NOMO-1 treated with dmso at 0.1 percent for 144 hours (cell line): ENCODE measurements around the gene NR6A1.

Experiments used
- DNase-seq: peaks from one replicate; lab custom pipeline; 2025; ENCODE audit not compliant: unreplicated experiment; lab: John Stamatoyannopoulos, UW

NR6A1 gene

DNA sequence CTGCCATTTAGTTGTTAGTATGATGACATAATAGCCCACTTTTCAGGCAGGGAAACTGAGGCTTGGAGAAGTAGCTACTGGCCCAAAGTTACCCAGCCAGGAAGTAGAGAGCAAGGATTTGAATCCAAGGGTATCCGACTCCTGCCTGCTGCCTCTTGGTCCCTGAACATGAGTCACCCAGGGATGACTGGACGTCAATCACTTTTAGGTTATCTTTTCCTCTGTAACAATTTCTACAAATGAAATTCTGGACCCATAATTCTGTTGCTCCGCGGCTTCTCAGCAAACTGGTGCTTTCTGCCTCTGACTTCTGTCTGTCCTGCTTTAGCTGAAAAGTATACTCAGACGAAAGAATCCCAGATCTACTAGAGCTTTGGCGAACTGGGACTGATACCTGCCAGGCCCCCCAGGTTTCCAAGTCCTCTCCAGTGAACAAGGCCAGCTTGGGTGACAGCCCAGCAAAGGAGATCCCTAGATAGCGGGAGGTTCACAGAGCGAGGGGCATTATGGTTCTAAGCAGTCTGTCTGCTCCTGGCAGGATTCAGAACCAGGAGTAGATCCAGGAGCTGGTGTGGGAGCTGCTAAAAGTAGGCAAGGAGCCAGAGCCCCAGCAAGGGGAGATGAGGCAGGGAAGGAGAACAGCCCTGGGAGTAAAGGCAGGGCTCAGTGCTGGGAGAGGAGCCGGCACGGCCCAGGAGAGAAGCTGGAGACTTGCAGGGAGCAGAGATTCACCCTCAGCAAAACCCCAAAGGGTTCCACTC, 26.4 kb upstream of the NR6A1 start:
- no peak for DNase-seq

DNA sequence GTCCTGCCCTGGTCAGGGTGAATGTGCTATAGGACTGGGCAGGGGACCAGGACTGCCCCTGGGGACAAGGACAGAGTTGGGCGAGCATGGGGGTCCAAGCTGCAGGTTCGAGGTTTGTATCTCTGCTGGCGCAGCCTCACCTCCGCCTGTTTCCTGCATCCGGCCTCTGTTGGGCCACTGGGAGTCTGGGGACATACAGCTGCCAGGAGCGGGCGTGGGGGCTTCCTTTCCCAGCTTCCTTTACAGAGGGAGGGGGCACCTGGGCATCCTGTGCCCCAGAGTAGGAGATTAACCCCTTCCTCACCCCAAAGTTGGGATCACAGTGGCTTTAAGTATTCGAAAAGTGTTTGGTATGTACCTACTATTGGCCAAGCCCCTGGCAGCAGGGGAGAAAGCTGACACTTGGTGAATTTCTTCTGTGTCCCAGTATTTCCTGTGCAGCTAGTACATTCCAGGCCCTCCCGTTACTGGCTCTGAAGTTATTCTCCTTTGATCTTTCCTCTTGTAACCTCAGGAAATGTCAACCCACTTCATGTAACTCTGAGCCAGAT, 24.8 kb upstream of the NR6A1 start:
- DNase-seq = no peak

DNA sequence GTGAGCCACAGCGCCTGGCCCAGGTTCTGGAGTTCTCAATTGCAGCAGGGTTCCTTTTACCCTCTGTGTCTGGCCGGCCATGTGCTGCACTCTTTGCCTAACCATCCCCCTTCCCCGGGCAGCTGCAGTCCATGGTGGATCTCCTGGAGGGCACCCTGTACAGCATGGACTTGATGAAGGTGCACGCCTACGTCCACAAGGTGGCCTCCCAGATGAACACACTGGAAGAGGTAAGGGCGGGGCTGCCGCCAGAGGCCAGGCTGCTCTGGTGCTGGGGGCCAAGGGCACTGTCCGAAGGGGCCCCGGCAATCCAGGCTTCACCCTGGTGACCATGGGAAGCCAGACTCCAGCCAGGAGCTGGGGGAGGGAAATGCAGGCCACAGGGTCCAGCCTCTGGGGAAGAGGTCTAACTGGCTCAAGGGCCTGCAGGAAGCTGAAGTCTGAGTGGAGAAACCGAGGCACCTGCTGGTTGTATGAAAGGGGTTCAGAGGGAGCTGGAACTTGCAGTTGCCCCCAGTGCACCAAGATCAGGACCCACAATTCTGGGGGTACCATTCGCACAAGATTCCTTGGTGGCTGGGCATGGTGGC, 23.9 kb upstream of the NR6A1 start:
- DNase-seq = no peak

DNA sequence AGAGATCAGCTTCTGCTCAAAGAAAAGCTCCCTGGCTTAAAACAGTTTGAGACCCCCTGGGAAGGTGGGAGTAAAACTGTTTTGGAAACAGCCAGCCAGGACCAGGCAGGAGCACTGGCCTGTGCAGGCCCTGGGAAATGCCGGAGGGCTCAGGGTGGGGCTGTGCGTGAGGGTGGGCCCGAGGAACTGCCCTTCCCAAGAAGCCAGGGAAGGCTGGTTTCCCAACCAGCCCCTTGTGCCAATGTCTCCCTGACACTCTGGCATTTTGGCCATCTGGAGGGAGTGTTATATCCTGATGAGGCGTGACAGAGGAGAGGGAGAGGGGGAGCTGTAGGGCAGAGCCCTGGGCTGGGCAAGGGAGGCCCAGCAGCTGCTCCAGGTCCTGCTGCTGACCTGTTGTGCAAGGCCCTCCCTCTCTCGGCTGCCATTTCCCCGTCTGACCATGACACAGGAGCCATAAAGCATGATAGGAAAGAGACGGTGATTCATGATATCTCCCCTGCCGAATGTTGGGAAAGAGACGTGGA, 22.0 kb upstream of the NR6A1 start:
- DNase-seq = no peak

DNA sequence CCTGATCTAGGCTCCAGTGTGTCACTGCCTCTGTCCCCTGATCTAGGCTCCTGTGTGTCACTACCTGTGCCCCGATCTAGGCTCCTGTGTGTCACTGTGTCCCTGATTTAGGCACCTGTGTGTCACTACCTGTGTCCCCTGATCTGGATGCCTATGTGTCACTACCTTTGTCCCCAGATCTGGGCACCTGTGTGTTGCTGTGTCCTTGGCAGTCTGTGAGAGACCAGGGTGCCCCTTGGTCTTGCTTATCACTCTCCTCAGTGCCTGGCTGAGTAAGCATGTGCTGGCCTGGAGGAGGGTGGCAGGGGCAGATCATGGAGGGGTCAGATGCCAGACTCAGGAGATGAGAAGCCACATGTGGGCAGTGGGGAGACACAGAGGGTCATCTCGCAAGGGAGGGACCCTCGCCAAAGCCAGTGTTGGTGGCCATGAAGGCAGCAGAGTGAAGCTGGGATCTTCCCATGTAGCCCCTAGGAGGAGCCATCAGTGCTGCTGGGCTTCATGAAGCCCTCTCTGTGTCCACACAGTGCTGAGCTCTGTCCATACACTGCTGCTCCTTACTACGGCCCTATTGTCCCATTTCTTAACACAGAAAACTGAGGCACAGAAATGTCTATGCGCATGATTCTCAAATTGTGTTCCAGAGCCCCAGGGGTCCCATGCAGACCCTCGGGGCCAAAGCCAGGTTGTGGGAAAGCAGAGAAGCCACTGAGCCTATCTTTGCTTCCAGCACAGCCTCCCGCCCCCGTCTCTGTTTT, 21.3 kb upstream of the NR6A1 start:
- no peak for DNase-seq

DNA sequence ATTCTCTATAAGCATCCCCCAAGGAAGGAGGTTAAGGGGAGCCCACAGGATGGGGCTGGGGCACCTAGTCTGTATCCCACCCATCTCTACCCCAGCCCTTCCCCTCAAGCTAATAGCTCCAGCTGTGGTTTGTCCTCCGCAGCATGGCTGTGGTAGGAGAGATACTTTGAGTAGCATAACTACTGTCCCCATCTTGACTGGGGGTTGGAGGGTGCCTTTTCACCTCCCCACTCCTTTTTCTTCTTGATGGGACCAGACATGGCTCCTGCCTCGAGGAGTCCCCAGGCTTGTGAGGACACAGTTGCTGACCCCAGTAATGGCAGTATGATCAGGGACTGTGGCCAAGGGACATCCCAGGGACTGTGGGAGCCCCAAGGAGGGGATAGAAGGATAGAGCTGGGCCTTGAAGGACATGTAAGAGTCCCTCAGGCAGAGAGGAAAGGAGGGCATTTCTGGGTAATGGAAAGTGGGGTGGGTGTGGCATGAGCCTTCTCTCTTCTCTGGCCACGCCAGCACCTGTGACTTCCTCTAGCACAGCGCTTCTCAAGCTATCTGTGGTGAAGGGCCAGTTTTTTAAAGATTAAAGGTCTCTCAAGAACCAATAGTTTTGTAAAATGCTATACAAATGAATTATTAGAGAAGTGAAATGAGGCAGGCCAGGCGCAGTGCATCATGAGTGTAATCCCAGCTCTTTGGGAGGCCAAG, 19.8 kb upstream of the NR6A1 start:
- DNase-seq = no peak

DNA sequence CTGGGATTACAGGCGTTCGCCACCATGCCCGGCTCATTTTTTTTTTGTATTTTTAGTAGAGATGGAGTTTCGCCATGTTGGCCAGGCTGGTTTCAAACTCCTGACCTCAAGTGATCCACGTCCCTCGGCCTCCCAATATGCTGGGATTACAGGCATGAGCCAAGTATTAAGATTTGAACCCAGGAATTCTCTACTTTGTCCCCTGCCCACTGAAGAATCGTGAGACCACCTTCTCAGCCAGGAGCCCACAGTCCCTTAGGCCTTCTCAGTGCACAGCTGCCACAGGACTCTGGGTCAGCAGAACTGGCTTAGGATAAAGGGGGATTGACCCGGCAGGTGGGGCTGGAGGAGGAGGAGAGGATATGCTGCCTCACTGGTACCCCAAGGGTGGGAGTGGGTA, 19.2 kb upstream of the NR6A1 start:
- DNase-seq = no peak

DNA sequence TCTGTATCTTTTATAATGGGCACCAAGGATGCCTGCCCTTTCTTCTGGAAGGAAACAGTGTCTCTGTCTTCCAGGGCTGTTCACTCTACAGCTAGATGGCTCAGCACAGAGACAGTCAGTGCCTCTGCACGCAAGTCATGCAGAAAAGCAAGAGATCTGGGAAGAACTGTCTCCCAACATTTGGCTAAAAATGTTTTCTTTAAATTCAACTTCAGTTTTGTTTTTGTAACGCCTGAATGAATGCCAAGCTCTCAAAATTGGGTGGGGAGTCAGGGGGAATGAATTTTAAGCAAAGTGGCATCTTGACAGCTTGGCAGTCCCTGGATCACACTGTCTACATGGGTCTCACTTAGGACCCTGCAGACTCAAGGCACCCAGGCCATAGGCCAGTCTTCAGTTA, 18.4 kb upstream of the NR6A1 start:
- DNase-seq = no peak

DNA sequence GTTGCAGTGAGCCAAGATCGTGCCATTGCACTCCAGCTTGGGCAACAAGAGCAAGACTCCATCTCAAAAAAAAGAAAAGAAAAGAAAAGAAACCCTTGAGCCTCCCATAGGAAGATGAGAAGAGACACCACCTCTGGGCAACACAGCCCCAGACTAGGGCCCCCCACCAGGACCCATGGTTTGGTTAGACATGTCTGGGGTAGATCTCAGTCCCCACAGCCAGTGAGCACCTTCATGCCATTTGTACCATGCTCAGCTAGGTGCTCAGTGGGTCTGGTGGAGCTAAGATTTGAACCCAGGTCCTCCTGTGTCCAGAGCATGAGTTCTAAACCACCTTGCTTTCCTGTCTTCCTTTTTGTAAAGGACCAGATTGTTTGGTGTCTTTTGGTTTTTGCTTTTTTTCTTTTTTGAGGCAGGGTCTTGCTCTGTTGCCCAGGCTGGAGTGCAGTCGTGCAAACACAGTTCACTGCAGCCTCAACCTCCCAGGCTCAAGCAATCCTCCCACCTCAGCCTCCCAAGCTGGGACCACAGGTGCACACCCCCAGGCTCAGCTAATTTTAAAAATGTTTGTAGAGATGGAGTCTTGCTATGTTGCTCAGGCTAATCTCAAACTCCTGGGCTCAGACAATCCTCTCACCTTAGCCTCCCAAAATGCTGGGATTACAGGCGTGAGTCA, 17.6 kb upstream of the NR6A1 start:
- no peak for DNase-seq

DNA sequence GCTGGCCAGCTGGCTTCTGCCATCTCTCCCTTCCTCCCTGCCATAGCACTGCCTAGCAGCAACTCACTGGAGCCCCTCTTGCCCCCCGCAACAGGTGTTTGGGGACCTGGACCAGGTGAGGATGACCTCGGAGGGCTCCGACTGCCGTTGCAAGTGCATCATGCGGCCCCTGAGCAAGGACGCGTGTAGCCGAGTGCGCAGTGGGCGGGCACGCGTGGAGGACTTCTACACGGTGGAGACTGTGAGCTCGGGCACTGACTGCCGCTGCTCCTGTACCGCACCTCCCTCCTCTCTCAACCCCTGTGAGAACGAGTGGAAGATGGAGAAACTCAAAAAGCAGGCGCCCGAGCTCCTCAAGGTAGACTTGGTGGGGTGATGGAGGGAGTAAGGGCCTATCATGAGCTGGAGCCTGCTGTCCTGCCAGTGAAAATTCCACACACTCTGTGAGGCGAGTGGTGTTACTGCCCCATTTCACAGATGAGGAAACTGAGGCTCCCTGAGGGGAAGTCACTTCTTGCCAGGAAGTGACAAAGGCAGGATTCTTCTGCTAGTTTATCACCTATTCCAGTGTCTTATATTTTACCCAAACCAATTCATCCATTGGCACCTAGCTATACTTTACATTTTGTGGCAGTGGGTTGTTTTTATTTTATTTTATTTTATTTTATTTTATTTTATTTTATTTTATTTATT, 15.9 kb upstream of the NR6A1 start:
- DNase-seq = no peak

DNA sequence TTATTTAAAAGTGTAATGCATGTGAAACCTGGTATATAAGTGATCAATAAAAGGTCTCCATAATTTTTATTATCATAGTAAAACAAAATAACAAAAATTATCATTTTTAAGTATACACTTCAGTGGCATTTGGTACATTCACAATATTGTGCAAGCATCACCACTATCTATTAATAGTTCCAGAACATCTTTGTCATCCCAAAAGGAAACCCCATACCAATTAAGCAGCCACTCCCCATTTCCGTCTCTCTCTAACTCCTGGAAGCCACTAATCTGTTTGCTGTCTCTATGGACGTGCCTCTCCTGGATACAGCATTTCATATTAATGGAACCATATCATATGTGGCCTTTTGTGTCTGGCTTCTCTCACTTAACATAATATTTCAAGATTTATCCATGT, 13.4 kb upstream of the NR6A1 start:
- DNase-seq = peak; percentile 84

DNA sequence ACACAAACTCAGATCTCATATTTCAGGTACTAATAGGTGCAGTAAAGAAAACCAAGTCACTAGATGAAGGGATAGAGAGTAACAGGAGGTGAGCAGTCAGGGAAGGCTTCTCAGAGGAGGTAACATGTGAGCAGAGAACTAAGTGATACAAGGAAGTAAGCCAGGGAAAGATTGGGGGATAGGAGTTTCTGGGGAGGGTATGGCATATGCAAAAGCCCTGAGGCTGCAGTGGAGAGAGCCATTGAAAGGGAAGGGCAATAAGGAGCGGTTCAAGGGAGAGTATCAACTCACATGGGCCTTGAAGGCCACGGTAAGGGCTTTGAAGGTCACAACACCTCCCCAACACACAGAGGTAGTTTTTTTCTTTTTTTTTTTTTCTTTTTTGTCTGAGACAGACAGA, 12.7 kb upstream of the NR6A1 start:
- DNase-seq = no peak

DNA sequence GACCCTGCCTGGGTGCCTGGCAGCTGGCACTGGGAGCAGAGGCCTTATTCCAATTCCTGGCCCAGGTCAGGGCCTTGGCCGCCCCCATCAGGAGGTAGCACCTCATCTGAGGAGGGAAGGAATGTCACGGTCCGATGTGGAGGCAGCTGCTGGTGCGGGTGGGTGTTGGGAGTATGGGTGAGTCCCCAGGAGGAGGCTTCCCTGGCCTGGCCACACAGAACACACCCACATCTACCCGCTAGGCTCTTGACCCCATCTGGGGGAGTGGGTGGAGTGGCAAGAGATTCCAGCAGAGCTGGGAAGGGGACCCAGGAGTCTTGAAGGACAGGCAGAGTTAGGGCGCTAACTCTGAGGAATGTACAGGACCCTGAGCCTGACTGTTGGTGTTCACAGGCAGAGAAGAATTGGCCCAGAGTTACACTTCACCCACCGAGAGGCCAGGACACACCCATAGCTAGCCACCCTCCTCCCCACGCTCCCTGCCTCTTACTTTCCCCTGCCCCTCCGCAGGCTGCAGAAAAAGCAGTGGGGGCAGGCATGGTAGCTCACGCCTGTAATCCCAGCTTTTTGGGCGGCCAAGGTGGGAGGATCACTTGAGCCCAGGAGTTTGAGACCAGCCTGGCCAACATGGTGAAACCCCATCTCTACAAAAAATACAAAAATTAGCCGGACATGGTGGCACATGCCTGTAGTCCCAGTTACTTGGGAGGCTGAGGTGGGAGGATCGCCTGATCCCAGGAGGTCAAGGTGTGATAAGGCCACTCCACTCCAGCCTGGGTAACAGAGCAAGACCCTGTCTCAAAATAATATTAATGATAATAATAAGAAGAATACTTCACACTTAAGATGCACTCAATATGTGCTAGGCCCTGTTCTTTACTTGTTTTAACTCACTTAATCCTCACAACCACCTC, 11.8 kb upstream of the NR6A1 start:
- DNase-seq = no peak

DNA sequence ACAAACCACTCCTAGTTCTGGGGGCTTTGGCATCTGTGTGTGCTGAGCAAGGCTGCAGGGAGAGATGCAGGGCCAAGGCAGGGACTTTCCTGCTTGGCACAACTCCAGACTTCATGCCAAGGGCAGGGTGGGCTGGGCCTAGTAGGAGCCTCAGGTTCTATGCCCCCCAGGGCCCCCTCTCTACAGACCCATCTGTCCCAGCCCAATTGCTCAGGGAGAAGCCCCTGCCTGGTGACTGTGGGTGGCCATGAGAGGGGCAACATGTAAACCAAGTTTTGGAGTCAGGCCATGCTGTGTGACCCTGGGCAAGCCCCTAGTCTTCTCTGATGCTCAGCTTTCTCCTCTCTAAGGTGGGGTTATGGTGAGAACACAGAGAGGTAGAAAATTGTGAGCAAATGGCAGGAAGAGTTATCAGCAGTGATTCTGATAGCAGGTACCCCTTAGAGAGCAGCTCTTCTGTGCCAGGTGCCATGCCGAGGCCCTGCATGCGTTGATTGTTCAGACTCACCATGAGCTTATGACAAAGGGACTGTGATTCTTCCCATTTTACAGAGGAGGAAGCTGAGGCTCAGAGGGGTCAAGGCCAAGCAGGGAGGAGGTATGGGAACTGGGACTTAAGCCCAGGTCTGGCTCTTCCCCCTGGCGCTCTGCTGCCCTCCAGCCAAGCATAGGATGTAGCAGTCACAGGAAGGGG, 11.0 kb upstream of the NR6A1 start:
- no peak for DNase-seq

DNA sequence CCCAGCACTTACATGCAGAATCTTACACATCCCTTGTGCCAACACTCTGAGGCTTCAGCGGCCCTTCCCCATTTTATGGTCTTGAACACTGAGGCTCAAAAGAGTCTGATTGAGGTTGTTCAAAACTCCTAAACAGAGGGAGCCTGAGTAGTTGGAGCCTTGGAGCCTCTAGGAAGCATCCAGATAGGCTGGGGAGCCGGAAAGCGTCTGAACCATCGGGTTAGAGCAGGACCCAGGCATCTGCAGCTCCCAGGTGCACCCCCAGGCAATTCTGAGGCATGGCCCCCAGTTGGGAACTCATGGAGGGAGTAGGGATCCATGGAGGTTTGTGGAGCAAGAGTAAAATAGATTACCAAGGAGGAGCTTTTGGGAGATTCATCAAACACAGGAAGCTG, 9.6 kb upstream of the NR6A1 start:
- no peak for DNase-seq

DNA sequence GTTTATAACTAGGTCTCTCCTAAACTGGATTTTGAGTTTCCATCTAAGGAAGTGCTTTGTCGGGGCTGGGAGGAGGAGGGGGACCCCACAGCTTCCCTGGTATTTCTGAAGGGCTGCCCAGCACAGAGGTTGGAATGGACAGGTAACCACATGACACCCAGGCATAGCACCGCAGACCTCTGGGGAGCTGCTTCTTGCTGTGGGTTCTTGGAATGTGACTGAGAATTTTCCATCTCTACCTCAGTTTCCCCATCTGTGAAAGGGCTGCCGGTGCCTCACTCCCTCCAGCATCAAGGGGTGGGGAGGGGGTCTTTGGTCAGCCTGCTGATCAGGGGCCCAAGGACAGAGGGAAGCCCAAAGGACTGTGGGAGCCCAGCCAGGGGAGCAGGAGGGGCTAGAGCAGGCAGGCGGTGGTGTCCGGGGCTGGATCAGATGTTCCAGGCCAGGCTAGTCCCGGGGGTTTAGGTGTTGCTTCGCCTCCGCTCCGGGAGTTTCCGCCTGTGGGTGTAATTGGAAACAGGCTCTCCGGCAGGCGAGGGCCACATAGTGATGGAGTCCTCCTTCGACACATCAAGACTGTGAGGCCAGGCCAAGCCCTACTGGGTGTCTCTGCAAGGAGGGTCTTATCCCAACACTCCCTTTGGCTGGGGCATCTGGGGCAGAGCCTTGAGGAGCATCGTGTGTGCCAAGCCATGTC, 9.1 kb upstream of the NR6A1 start:
- no peak for DNase-seq

DNA sequence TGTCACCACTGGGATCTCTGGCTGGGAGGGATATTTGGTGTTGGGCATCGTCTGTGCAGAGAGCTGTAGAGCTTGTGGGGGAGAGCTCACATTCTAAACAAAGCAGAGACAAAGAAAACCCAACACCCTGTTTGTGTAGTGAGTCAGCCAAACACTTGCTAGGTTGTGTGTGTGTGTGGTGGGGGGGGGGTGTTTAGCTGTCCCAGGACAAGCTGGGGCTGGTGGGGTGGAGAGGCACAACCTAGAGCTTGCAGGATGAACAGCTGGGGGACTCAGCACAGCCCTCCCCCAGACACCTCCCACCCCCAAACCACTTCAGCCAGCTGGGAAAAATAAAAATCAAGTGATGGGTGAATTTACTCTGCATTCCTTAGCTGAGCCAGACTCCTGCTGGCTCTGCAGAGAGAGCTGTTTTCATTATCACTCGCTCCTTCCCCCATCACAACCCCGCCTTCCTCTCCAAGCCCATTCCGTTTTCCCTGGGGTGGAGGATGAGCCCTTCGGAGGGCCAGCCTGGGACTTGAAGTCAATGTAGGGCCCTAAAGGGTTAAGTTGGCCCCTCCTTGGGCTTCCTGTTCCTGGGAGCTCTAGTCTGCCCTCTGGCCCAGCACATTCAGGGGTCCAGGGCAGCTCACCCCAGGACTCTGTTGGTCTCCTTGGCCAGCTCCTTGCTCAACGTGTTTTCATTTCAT, 8.4 kb upstream of the NR6A1 start:
- DNase-seq = no peak
